HFF-Myc (cell line): ENCODE measurements around the gene EP400.

Source experiments
- DNase-seq: peaks from one replicate; pipeline ENCODE4 v3.0.0-alpha.2; 2011; ENCODE audit warnings: low read depth; ENCODE audit errors: extremely low read depth
- H3K4me3 ChIP-seq: replicated peaks from 2 replicates; pipeline ENCODE4 v1.5.1; 2011; ENCODE audit warnings: low read depth, mild to moderate bottlenecking, control low read depth, low read length
- CTCF ChIP-seq: IDR thresholded peaks from 2 replicates; pipeline ENCODE4 v1.5.1; 2012; ENCODE audit warnings: mild to moderate bottlenecking, low read depth, low read length, control low read depth; ENCODE audit errors: missing control alignments

The EP400 gene

DNA sequence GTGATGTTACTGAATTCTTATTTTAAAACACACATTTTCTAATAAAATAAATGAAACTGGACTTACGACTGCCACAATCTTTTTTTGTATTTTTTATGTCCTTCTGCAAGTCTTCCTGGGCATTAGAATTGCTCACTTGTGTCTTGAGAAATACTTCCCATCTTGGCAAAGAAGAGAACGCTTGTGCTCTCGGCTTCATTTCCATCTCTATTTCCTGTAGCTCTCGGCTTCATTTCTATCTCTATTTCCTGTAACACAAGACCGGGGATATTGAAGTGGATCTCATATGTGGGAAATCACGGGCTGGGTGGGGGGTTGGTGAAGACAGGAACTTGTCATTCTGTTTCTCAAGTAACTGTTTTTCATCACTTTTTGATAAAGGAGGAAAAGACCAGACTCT lies 77.9 kb downstream of the EP400 start:
- no peak overlapping the region for H3K4me3 ChIP-seq
- TF ChIP-seq CTCF = no peak

DNA sequence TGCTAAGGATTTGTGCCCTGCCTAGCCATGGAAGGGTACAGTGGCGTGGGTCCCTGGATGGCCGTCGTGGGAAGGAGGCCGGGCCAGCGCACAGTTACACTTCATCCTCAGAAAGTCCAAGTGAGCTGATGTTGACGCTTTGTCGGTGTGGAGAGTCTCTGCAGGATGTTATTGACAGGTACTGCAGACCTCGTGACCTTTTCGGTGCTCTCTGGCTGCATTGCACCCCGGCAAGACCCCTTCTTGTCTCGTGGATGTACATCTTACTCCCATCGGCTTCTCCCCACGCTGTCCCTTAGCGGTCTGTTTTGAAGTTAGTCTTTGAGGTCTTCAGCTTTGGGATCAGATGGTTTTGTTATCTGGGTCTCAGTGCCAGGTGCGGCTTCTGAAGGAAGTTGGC lies 78.4 kb downstream of the EP400 start:
- no peak for TF ChIP-seq CTCF
- DNase-seq = no peak
- no peak overlapping the region for H3K4me3 ChIP-seq

More for the DNA sequence above, 77.9 kb downstream of the EP400 start:
- no peak for DNase-seq

GRCh38 chr12:132029503-132030300 lies 80.0 kb downstream of the EP400 start:
- no peak for TF ChIP-seq CTCF
- no peak overlapping the region for H3K4me3 ChIP-seq
- DNase-seq = no peak

GRCh38 chr12:132030367-132031038 lies 80.8 kb downstream of the EP400 start:
- TF ChIP-seq CTCF = no peak
- no peak for DNase-seq
- no peak overlapping the region for H3K4me3 ChIP-seq

- no peak for DNase-seq
- no peak for TF ChIP-seq CTCF
- H3K4me3 ChIP-seq = no peak overlapping the region
These were observed 83.9 kb downstream of the EP400 start for GRCh38 chr12:132033627-132034026.

DNA sequence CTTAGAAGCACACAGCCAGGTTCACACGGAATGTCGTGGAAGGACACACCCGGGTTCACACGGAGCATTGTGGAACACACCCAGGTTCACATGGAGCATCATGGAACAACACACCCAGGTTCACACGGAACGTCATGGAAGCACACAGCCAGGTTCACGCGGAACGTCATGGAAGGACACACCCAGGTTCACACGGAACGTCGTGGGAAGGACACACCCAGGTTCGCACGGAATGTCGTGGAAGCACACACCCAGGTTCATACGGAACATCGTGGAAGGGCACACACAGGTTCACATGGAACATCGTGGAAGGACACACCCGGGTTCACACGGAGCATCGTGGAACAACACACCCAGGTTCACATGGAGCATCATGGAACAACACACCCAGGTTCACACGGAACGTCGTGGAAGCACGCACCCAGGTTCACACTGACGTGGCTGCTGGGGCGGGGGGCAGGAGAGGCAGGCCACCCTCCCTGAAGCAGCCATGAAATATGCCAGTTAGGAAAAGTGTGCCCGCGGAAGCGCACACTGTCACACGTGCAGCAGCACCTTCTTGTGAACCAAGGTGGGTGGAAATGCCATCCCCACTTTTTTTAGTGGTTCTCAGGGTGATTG lies 86.4 kb downstream of the EP400 start:
- H3K4me3 ChIP-seq = no peak overlapping the region
- no peak for DNase-seq
- TF ChIP-seq CTCF = no peak
